Esophagus squamous epithelium (tissue), 4 donors: ENCODE data around the gene ARSI.

Experiments used
- CTCF ChIP-seq, 6 experiments: fragments of 450-650 bp in 4 of 6; fragments of 200-600 bp in 2 of 6; sonication (generic) in 2 of 6; IDR thresholded peaks; one replicate each; pipeline ENCODE4 v1.5.1; 2016 to 2019; ENCODE audit warnings: antibody characterized with exemption in 6 of 6, mild to moderate bottlenecking in 4 of 6, moderate library complexity in 4 of 6
- POLR2A ChIP-seq, 4 donors: fragments of 450-650 bp; IDR thresholded peaks; one replicate each; pipeline ENCODE4 v1.6.1; 2017; ENCODE audit warnings: antibody characterized with exemption in 4 of 4, mild to moderate bottlenecking in 4 of 4, moderate library complexity in 3 of 4

GRCh38 chr5:150266871-150267291 lies 35.8 kb downstream of the ARSI start:
- TF ChIP-seq CTCF (IDR thresholded peaks at IDR 0.05) (no peak), POLR2A (IDR thresholded peaks at IDR 0.05) (no peak)
